NCI-H460 (cell line): ENCODE measurements around the gene NYAP1. TPM values are rescaled to one million over a fixed set of nuclear protein-coding genes. Genes with fewer than 3 reads are reported as not detected.
"Not testable (repeated sequence)": the region's sequence is repeated elsewhere in the genome, so short reads cannot be mapped to it uniquely, and the experiment has no call there.

ENCODE experiments used
- DNase-seq: peaks from one replicate; pipeline ENCODE4 v3.0.0-alpha.2; 2016; ENCODE audit warnings: low read depth; ENCODE audit errors: extremely low read depth
- total RNA-seq: library from RNA; depleted of rRNA; stranded (reverse); fragments of >200 nt; shearing (Covaris generic); gene quantifications from 2 replicates; pipeline ENCODE4 v1.2.3, GENCODE V29; 2014

The NYAP1 gene
- total RNA-seq, 1 experiment from 2014 or later: 0.47 TPM

DNA sequence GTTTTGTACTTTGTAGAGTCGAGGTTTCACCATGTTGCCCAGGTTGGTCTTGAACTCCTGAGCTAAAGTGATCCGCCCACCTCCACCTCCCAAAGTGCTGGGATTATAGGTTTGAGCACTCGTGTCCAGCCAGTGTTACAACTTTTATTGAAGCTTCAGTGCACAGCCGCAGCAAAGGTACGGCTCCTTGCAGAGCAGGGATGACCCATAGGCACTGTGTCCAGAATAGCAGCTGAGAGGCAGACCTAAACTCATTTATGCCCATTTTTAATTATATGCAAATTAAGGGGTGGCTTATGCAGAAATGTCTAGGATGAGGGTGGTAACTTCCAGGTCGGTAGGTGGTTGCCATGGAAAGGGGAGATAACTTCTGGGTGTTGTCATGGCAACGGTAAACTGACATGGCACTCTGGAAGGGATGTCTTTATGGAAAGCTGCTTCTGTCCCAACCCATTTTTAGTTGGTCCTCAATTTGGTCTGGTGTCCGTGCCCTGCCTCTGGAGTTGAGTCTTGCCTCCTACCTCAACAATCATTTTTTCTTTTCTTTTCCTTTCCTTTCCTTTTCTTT, 22.7 kb downstream of the NYAP1 start:
- DNase-seq: no peak

DNA sequence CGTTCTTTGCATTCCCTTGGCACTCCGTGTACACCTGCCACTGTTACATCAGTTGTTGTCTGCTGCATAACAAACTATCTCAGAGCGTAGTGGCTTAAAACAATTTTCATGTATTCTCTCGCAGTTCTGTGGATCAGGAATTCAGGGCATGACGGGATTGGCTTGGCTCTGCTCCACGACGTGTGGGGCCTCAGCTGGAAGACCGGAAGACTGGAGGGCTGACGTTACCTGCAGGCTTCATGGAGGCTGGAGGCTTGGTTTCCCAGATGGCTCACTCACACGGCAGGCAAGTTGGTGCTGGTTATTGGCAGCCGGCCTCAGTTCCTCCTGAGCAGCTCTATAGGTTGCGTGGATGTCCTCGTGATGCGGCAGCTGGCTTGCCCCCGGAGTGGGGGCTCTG, 25.5 kb downstream of the NYAP1 start:
- DNase-seq: no peak

DNA sequence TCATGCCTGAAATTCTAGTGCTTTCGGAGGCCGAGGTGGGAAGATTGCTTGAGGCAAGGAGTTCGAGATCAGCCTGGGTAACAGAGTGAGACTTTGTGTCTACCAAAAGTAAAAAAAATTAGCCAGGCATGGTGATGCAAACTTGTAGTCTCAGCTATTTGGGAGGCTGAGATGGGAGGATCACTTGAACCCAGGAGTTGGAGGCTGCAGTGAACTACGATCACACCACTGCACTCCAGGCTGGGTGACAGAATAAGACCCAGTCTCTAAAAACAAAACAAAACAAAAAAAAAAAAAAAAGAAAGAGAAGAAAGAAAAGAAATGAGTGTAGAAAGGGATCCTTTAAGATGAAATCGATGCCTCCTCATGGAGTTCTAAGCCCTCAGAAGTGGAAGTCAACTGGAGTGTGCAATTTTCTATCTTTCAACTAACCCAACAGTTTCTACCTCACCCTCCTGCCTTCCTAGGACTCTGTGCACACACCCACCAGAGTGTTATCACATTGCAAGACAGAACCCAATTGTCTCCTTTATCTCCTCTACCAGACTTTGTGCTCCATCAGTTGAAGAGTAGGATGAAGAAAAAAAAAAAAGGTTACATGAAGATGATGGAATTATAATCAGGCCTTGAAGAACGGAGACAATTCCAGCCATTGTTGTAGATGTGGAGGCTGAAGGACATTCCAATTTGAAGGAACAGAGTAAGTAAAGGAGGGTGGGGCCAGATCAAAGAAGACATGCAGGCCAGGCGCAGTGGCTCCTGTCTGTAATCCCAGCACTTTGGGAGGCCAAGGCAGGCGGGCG, 26.9 kb downstream of the NYAP1 start:
- DNase-seq: no peak

- no peak for DNase-seq
These were observed 29.6 kb downstream of the NYAP1 start for GRCh38 chr7:100513212-100513810.

GRCh38 chr7:100515072-100515532, 31.4 kb downstream of the NYAP1 start:
- peak; percentile 43 for DNase-seq

- DNase-seq: peak; percentile 74
These were observed 32.5 kb downstream of the NYAP1 start for GRCh38 chr7:100516135-100516812.

DNA sequence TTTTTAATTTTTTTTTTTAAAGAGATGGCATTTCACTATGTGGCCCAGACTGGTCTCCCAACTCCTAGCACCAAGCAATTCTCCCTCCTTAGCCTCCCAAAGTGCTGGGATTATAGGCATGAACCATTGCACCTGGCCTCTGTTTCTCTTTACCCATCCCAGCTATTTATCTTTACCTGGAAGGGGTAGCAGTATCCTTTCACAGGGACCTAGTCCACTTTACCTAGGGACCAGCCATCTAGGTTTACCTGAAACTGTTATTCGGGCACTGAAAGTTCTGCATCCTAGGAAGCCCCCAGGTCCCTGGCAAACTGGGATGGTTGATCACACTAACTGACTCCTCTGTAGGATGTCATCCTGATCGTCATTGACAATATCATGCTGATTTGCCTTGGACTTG, 33.6 kb downstream of the NYAP1 start:
- DNase-seq: no peak

GRCh38 chr7:100519580-100519979, 35.9 kb downstream of the NYAP1 start:
- DNase-seq: no peak

DNA sequence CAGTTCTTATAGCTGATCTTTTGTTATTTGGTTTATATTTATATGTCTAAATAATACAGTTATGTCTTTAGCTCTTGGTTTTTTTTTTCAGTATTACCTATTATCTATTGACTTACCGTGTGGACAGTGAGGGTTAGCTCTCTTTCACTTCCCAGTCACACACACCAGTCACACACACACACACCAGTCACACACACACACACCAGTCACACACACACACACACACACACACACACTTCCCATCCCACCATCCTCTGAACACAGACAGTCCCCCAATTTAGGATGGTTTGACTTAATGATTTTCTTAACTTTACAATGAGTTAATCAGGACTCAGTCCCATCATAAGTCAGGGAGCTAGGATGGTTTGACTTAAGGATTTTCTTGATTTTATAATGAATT, 36.4 kb downstream of the NYAP1 start:
- DNase-seq: no peak

DNA sequence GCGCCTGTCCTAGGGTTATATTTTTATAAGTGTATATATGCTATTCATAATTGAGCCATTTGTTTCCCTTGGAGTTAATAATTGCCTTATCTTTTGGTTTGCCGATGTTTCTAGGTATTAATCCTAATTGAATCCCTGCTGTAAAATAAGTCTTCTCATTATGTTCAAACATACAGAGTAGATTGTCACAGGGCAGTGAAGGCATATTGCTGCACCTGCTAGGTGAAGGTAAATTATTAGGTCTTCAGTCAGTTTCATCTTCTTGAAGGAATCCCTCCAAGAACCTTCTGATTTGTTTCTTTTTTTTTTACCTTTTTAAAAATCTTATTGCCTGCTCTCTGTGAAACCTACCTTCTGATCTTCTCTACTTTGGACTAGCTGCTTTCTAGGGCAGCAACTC, 37.3 kb downstream of the NYAP1 start:
- no peak for DNase-seq

- not testable (repeated sequence) for DNase-seq
These were observed 38.3 kb downstream of the NYAP1 start for GRCh38 chr7:100521909-100522593.

GRCh38 chr7:100523192-100523591, 39.5 kb downstream of the NYAP1 start:
- not testable (repeated sequence) for DNase-seq

DNA sequence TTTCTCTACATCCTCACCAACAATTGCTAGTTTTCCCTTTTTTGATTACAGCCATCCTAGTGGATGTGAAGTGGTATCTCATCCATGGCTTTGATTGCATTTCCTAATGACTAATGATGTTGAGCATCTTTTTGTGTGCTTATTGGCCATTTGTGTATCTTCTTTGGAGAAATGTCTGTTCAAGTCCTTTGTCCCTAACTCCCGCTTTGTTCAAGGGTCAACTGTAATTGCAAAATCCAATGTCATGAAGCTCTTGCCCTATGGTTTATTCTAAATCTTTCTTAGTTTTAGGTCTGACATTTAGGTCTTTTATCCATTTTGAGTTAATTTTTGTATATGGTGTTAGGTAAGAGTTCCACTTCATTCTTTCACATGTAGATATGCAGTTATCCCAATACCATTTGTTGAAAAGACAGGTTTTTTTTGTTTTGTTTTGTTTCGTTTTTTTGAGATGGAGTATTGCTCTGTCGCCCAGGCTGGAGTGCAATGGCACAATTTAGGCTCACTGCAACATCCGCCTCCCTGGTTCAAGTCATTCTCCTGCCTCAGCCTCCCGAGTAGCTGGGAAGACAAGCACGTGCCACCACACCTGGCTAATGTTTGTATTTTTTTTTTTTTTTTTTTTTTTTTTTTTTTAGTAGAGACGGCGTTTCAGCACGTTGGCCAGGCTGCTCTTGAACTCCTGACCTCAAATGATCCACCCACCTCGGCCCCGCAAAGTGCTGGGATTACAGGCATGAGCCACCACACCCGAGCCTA, 44.6 kb downstream of the NYAP1 start:
- DNase-seq: not testable (repeated sequence)

- no peak for DNase-seq
These were observed 48.7 kb downstream of the NYAP1 start for GRCh38 chr7:100532165-100533022.

DNA sequence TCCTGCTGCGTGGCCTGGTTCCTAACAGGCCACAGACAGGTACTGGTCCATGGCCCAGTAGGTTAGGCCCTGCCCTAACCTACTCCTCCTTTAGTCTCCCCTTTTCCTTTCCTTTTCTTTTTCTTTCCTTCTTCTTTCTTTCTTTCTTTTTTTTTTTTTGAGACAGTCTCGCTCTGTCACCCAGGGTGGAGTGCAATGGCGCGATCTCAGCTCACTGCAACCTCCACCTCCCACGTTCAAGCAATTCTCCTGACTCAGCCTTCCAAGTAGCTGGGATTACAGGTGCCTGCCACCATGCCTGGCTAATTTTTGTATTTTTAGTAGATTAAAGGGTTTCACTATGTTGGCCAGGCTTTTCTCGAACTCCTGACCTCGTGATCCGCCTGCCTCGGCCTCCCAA, 52.3 kb downstream of the NYAP1 start:
- not testable (repeated sequence) for DNase-seq

DNA sequence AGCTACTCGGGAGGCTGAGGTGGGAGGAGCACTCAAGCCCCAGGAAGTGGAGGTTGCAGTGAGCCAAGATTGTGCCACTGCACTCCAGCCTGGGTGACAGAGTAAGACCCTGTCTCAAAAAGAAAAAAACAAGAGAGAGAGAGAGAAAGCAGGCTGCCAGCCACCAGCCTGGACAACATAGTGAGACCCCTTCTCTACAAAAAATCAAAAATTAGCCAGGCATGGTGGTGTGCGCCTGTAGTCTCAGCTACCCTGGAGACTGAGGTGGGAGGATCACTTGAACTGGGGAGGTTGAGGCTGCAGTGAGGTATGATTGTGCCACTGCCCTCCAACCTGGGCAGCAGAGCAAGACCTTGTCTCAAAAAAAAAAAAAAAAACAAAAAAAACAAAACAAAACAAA, 53.0 kb downstream of the NYAP1 start:
- not testable (repeated sequence) for DNase-seq

DNA sequence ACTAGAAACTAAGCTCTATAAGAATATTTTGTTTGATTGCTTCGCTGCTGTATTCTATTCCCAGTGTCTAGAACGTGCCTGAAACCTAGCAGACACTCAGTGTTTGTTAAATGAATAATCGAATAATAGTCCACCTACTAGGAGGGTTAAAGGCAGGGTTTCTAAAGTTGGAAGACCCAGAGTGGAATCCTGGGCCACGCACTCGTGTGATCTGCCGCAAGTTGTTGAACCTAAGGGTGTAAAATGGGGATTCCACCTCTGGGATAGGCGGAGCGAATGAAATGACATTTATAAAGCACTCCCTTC, 54.6 kb downstream of the NYAP1 start:
- no peak for DNase-seq

GRCh38 chr7:100538654-100539435, 55.1 kb downstream of the NYAP1 start, which contains the start of gene AGFG2:
Gene AGFG2, plus strand, starts transcription at chr7:100539203. Its CDS starts 144 bp downstream, at chr7:100539347.
- peak; percentile 100 for DNase-seq
